SU-DHL-6 (cell line): Measurements from ENCODE around the gene ARHGAP22.

ENCODE experiments used
- H2AFZ ChIP-seq: fragments of 200-600 bp; sonication (generic); 2 replicates; pipeline ENCODE4 v1.6.1; 2014; ENCODE audit warnings: low read depth, mild to moderate bottlenecking, moderate library complexity, mixed read lengths, antibody characterized with exemption, low read length; ENCODE audit not compliant: severe bottlenecking
- H3F3A ChIP-seq: fragments of 200-600 bp; shearing (Covaris generic); 2 replicates; pipeline ENCODE4 v1.6.0; 2016; ENCODE audit warnings: antibody characterized with exemption, mild to moderate bottlenecking; ENCODE audit not compliant: insufficient read depth
- H3K27ac ChIP-seq: fragments of 200-600 bp; sonication (generic); 2 replicates; pipeline ENCODE4 v1.5.1; 2016; ENCODE audit warnings: low read depth, mild to moderate bottlenecking, low read length, moderate library complexity, mixed read lengths
- H3K27me3 ChIP-seq: fragments of 200-600 bp; sonication (generic), shearing (Covaris generic); 2 replicates; pipeline ENCODE4 v1.6.0; 2014; ENCODE audit warnings: mild to moderate bottlenecking, low read length
- H3K36me3 ChIP-seq: fragments of 200-600 bp; sonication (generic); 2 replicates; pipeline ENCODE4 v1.6.1; 2014; ENCODE audit warnings: mild to moderate bottlenecking, low read length, mixed read lengths
- H3K4me2 ChIP-seq: fragments of 300-600, 200-600 bp; shearing (Covaris generic), sonication (generic); 2 replicates; pipeline ENCODE4 v1.6.0; 2014; ENCODE audit warnings: low read length, low read depth, mild to moderate bottlenecking; ENCODE audit not compliant: poor library complexity, severe bottlenecking
- H3K4me3 ChIP-seq: fragments of 200-600 bp; sonication (generic); 2 replicates; pipeline ENCODE4 v1.5.1; 2014; ENCODE audit warnings: antibody characterized with exemption, low read length, mild to moderate bottlenecking, mixed read lengths; ENCODE audit not compliant: insufficient read depth, poor library complexity, severe bottlenecking
- H3K79me2 ChIP-seq: fragments of 200-600 bp; sonication (generic); 2 replicates; pipeline ENCODE4 v1.6.1; 2014; ENCODE audit warnings: mild to moderate bottlenecking, low read length, moderate library complexity; ENCODE audit not compliant: insufficient read depth
- H3K9ac ChIP-seq: fragments of 200-600 bp; sonication (generic); 2 replicates; pipeline ENCODE4 v1.7.0; 2014; ENCODE audit warnings: mild to moderate bottlenecking, low read length
- H3K9me2 ChIP-seq: fragments of 200-600 bp; sonication (generic); replicated peaks from 2 replicates; pipeline ENCODE4 v1.6.1; 2014; ENCODE audit warnings: low read length; ENCODE audit not compliant: insufficient read depth
- H3K9me3 ChIP-seq: fragments of 200-600 bp; sonication (generic); 2 replicates; pipeline ENCODE4 v1.6.1; 2014; ENCODE audit warnings: low read length, mixed read lengths; ENCODE audit not compliant: insufficient read depth
- H4K20me1 ChIP-seq: fragments of 200-600 bp; sonication (generic); 2 replicates; pipeline ENCODE4 v1.6.1; 2014; ENCODE audit warnings: low read depth, mild to moderate bottlenecking, antibody characterized with exemption, low read length, moderate library complexity, mixed read lengths
- EZH2phosphoT487 ChIP-seq: fragments of 200-600 bp; sonication (generic), shearing (Covaris generic); conservative IDR thresholded peaks from 2 replicates; pipeline ENCODE4 v1.6.1; 2018; ENCODE audit warnings: mild to moderate bottlenecking, antibody characterized with exemption, low read length, moderate library complexity, mixed read lengths
- TF ChIP-seq, protein P1 (sequence below): fragments of 200-600 bp; sonication (generic); IDR thresholded peaks from one replicate; pipeline ENCODE4 v1.5.1; 2017; ENCODE audit warnings: antibody characterized with exemption, mild to moderate bottlenecking, low read length, moderate library complexity; ENCODE audit not compliant: insufficient read depth, poor library complexity, severe bottlenecking

The ARHGAP22 gene

DNA sequence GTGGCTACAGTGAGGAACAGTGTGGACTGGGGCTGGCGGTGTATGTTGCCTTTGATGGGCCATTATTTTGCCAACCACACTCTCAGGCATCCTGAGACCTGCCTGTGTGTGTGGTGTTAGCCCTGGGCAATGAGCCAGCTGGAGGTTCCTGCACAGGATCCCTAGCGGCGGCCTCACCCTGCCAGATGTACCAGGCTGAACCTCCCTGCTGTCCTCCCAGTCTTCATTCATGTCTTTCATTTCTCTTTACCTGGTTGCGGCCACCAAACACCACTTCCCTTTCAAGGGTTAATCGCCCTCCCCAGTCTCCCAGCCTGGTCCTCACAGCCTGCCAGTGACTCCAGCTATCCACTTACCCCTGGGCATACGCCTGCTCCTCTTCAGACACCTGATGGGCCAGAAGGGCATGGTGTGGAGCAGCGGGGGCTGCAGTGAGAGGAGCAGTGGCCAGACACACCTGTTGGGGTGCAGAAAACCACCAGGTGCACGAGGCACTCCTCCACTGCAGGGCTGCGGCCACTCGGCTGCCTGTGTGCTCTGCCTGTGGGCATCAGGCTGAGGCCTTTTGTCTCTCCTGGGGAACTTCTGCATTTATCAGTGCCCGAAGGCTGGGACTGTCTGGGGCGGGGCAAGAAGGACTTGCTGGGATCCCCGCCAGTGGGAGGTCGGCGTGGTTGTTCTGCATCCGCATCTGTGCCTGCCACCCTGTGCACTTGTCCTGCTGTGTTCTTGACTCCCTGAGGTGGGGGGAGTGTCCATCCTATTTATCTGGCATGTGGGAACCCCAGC lies 111.6 kb downstream of the ARHGAP22 start:
- no peak overlapping the region for H3K4me2 ChIP-seq
- H4K20me1 ChIP-seq, result no peaks in the 10 kb centered on the region
- H3K27ac ChIP-seq, result no peak overlapping the region
- no peak for TF ChIP-seq EZH2phosphoT487
- TF ChIP-seq, protein P1, sequence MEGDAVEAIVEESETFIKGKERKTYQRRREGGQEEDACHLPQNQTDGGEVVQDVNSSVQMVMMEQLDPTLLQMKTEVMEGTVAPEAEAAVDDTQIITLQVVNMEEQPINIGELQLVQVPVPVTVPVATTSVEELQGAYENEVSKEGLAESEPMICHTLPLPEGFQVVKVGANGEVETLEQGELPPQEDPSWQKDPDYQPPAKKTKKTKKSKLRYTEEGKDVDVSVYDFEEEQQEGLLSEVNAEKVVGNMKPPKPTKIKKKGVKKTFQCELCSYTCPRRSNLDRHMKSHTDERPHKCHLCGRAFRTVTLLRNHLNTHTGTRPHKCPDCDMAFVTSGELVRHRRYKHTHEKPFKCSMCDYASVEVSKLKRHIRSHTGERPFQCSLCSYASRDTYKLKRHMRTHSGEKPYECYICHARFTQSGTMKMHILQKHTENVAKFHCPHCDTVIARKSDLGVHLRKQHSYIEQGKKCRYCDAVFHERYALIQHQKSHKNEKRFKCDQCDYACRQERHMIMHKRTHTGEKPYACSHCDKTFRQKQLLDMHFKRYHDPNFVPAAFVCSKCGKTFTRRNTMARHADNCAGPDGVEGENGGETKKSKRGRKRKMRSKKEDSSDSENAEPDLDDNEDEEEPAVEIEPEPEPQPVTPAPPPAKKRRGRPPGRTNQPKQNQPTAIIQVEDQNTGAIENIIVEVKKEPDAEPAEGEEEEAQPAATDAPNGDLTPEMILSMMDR, result no peak
- no peaks in the 10 kb centered on the region for H3K79me2 ChIP-seq
- H2AFZ ChIP-seq, result no peak overlapping the region
- no peaks in the 10 kb centered on the region for H3F3A ChIP-seq
- no peaks in the 10 kb centered on the region for H3K27me3 ChIP-seq
- no peaks in the 10 kb centered on the region for H3K9me2 ChIP-seq
- no peaks in the 10 kb centered on the region for H3K9me3 ChIP-seq
- no peak overlapping the region for H3K4me3 ChIP-seq
- H3K36me3 ChIP-seq, result no peaks in the 10 kb centered on the region
- no peak overlapping the region for H3K9ac ChIP-seq

GRCh38 chr10:48492201-48492600 lies 112.7 kb downstream of the ARHGAP22 start:
- Histone ChIP-seq H3K9me3 (no peaks in the 10 kb centered on the region), H2AFZ (no peak overlapping the region), H4K20me1 (no peaks in the 10 kb centered on the region), H3F3A (no peaks in the 10 kb centered on the region), H3K4me3 (no peak overlapping the region), H3K27me3 (no peaks in the 10 kb centered on the region), H3K36me3 (no peaks in the 10 kb centered on the region), H3K9me2 (no peaks in the 10 kb centered on the region), H3K4me2 (no peak overlapping the region), H3K27ac (no peak overlapping the region), H3K9ac (no peak overlapping the region), H3K79me2 (no peaks in the 10 kb centered on the region)
- TF ChIP-seq, protein P1, result no peak
- TF ChIP-seq EZH2phosphoT487, result no peak

DNA sequence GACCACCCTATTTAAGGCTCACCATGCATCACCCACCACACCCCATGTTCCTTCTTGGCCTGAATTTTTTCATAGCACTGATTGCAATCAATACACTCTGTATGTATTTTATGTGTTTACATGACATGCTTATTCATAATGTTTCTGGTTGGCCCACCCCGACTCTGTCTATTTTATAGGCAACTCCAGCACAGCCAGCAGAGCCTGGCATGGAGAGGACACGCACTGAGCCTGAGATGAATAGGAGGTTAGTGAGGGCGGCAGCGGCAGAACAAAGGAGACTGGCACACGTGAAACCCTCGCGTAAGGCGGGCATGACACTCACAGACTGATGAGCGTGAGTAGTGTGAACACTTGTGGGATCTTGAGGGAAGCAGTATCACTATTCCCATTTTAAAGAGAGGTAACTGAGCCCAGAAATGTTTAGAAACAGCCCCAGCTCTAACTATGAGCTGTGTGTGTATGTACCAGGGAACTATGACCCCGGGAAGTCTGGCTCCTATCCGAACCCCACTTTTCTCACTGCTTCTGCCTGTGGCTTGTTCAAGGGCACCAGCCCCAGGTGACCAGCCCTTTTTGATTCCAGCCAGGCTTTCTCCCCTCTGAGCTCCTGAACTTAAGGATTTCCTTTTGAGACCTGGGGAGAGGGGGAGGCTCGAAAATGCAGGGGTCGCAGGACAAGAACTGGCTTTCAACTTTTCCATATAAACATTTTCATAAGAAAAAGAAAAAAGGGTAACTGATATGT lies 113.3 kb downstream of the ARHGAP22 start:
- H4K20me1 ChIP-seq, result no peaks in the 10 kb centered on the region
- H3K27ac ChIP-seq, result no peak overlapping the region
- H3K79me2 ChIP-seq, result no peaks in the 10 kb centered on the region
- H3K9ac ChIP-seq, result no peak overlapping the region
- TF ChIP-seq EZH2phosphoT487, result no peak
- TF ChIP-seq, protein P1, result no peak
- H3K4me3 ChIP-seq, result no peak overlapping the region
- no peaks in the 10 kb centered on the region for H3K36me3 ChIP-seq
- no peaks in the 10 kb centered on the region for H3K27me3 ChIP-seq
- H3K9me3 ChIP-seq, result no peaks in the 10 kb centered on the region
- H3F3A ChIP-seq, result no peaks in the 10 kb centered on the region
- no peaks in the 10 kb centered on the region for H3K9me2 ChIP-seq
- no peak overlapping the region for H3K4me2 ChIP-seq
- H2AFZ ChIP-seq, result no peak overlapping the region
